ENCODE measurements around the gene ARL14EP. TPM values are rescaled to one million over a fixed set of nuclear protein-coding genes. Genes with fewer than 3 reads are reported as not detected.

The ARL14EP gene
- total RNA-seq (2022; extraction: Qiagen RNA extraction; ENCODE audit: low read depth), result 10.5 to 17.7 TPM (median 15.7 TPM) in 5 replicates

DNA sequence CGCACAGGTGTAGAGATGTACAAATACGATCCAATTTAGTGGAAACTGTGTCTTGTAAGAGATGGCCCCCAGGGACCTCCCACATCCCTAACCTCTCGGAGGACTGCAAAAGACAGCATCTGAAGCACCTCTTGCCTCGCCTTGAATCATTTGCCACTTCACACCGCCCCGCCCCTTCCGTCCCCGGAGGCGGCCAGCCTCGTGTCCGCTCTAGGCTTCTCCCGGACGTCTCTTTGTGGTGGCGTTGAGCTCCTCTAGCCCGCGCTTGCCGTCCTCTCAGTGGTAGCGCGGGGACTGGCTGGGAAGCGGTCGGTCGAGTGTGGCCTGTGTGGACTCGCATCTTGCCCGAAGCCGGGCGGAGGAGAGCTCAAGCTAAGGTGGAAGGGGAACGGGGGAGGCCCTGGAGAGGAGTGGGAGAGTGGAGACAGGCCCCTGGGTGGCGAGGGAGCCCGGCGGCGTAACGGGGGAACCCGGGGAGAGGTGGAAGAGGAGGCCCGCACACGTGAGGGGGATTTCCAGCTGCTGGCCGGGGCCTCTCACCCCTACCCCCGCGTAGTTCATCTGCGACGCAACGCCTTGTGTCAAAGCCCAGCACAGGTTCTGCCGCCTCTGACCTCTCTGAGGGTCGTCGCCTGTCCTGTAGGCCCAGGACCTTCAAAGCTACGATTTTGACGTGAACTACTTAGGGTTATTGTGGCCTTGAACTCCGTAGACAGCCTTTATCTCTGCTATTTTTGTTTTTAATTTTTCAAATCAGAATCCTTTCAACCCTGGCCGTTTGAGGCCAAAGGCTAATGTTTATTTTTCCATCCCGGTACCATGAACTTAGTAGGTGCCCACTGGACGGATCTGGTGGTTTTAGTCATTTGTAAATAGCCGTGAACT lies at the start of gene ARL14EP:
Gene ARL14EP, plus strand, starts transcription at position 279 of the 885 bp plus-strand sequence. CDS start 7,845 bp downstream, outside the sequence.

Other genes starting within 250 kb of the ARL14EP start
- not detected in 5 replicates for gene FSHB, start 92.1 kb upstream of the ARL14EP start, total RNA-seq (2022; extraction: Qiagen RNA extraction; ENCODE audit: low read depth)